Stimulated activated CD4-positive, alpha-beta T cell treated with anti-CD3 and anti-CD28 coated beads, Interleukin-15, amount 100 ng/mL, for 24 hours (primary cell): Measurements from ENCODE around the gene TMPRSS4.

Experiments used
- DNase-seq: peaks from one replicate; pipeline ENCODE4 v3.0.0-alpha.2; 2020

TMPRSS4 gene

DNA sequence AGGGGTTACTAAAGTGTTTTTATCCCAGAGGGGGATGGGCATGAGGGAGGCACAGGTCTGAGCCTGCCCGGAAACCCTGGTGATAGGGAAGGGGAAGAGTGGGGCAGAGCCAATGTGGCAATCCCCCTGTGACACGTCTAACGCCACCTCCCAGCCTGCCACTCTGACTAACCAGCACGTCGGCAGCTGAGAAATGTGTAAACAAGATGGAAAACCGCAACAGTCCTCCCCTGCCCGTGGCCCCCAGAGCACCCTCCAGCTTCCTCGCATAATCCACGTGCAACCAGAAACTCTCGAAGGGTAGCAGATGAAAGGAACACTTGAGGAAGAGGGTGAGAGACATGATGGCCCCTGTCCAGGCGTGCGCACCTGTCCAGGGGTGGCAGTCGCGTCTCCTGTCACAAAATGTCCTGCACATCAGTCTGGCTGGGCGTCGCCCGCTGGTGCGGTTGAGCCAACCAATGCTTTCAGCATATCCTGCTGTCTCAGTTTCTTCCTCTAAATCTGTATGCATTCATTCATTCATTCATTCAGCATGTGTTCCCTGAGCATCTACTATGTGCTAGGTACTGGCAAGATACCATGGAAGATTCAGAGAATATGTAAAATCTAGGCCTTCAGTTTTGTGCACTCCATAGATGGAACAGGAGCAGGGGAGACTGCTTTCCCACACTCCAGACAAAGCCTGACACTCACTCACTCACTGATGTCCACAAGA, 4.5 kb downstream of the TMPRSS4 start:
- DNase-seq: no peak

DNA sequence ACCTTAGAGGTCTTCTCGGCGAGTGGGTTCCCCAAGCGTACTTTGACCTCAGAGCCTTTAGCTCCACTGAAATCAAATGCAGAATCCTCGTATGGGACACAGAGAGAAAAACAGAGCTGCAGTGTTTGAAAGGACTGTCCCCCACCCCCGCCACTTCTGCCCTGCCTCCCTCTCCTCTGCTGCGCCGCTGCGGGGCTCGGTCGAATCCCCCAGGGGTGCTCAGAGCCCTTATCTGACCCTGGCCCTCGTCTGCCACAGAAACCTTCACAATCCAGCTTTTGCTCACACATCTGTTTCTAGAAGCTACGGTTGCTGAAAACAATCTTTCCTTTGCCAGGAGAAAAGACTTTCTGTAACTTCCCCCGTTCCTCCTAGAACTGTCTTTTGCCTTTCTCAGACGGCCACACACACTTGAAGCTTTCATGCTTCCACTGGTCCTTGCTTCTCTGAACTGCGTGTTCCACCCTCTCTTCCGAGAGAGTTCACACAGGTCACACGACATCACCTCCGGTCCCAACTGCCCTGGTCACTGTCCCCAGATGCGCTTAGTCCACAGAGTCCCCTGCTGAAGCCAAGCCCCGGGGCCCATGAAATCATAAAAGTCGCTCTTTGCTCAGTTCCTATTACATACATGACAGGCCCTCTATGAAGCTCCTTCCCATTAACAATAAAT, 6.1 kb downstream of the TMPRSS4 start:
- no peak for DNase-seq

DNA sequence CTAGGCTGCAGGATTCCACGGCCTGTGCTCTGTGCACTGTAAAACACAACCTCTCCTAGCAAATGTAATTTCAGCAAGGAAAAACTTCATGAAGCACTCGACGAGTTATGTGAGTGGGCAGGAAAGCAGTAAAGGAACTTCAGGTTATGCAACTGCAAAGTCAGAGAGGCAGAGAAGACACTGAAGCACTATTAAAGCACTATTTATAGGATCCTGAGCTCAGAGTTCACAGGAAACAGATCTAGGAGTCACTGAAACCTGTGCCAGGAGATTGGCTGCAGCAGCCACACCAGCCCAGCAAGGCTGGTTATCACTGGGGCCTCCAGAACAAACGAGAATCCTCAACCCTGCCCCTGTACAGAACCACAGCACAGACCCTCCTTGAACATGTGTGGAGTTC, 7.4 kb downstream of the TMPRSS4 start:
- no peak for DNase-seq

DNA sequence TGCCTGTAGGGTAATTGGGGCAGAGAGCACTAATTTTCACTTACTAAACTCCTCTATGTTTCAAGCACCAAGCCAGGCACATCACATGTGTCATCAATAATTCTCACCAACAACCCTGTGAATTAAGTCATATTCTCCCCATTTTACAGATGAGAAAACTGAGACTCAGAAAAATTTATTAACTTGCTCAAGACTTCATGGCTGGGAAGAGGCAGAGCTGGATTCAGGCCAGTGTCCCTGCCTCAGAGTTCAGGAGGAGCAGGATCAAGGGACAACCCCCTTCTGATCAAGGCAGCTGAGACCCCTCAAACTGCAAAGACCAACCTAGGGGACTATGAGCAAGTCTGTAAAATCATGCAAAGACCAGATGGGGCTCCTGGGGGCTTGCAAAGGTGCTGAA, 7.8 kb downstream of the TMPRSS4 start:
- no peak for DNase-seq

DNA sequence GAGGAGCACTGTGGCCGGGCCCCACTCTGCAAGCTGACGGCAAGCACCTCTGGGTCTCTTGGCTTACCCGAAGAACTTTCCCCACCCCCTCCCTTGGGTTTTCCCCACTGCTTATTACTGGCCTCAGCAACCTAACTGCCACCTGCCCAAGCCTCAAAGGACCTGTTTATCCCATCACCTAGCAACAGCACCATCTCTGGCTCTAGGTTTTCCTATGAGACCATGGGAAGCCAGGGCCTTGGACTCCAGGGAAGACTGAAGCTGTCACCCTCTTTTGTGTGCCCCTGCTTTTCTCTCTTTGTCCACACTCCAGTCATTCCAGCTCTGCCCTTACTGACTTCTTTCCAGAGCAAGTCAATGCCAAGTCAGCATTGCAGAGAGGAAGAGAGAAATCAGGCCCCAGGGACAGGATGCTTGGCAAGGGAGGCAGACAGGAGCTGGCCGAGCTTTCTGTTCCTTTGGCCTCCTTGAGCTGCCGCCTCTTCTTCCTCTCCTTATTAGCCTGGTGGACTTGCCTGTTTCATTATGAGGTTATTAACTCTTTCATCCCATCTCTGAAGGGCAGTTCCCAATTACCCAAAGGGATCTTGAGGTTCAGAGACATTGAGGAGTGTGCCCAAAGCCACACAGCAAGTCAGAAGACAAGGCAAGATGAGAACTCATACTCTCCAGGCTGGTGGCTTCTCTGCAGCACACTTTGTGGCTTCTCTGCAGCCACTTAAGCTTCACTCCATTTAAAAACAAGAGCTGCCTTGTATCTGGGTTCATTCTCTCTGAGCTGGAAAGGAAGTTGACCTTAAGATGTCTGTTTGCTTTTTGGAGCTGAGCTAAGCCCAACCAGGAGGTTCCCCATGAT, 10.3 kb downstream of the TMPRSS4 start, which contains the start of gene SMIM35:
Gene SMIM35, minus strand, starts transcription at position 51 of the 856 bp plus-strand sequence. CDS start 206 bp downstream, outside the sequence.
- no peak for DNase-seq

DNA sequence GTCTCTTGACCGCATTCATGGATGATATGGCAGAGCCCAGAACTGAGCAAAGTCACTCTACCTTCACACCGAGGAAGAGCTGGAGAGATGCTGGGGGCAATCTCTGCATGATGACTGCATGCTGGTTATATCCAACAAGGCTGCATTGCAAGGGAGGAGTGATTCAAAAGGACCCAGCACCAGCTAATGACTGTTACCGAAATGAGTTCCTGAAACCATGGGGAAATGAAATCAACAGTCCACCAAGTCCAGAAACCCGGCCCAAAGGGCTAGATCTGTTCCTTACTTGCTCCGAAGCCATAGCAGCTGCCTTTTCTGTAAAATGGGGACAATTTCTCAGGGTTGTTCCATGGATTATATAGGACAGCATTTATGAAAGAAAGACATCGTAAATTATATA, 11.1 kb downstream of the TMPRSS4 start:
- no peak for DNase-seq

DNA sequence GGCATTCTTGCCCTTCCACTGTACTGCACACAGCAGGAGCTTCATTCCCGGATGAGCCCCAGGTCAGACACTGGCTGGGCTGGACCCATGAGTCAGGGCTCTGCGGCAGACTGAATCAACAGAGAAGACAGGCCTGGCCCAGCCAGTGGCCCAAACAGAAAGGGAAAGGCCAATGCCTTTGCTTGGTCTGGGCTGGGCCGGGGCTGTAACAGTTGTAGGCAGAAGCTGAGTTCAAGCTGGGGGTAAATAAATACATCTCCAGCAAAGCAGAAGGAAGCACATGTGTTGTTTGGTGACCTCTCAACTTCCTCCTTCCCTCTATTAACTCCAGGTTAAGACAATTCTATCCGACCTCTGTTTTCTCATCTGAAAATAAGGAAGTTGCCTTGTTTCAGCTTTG, 11.7 kb downstream of the TMPRSS4 start:
- DNase-seq: no peak

DNA sequence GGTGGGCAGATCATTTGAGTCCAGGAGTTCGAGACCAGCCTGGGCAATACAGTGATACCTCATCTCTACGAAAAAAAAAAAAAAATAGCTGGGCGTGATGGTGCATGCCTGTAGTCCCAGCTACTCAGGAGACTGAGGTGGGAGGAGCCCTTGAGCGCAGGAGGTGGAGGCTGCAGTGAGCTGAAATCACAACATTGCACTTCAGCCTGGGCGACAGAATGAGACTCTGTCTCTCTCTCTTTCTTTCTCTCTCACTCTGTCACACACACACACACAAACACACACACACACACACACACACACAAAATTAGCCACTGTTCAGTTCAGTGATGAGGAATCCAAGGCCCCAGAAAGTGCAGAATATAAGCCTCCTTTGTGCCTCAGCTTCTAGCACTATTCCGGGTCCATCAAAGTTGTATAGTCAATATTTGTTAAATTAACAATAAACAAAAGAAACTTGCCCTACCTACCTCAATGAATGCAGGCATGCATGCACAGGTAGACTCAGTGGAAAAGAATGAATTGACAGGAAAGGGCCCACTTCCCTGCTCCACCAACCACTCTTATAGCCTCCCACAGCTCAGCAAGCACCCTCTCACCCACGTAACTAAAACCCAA, 13.8 kb downstream of the TMPRSS4 start:
- no peak for DNase-seq

DNA sequence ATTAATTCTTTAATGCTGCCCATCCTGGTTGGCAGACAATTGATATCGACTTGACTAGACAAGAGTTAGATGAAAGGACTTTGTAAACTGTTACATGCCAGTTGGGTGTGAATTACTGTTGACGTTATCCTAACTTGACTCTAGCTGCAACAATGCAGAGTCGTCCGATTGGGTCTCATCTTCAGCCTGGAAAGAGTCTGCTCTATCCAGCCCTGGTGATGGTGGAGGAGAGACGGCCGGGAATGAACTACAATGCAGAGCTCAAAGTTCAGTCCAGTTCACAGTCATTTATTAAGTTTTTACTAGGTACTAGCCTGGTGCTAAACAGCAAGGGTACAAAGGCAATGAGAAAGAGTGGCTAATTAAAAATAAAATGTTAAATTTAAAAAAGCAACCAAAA, 14.8 kb downstream of the TMPRSS4 start:
- DNase-seq: no peak

DNA sequence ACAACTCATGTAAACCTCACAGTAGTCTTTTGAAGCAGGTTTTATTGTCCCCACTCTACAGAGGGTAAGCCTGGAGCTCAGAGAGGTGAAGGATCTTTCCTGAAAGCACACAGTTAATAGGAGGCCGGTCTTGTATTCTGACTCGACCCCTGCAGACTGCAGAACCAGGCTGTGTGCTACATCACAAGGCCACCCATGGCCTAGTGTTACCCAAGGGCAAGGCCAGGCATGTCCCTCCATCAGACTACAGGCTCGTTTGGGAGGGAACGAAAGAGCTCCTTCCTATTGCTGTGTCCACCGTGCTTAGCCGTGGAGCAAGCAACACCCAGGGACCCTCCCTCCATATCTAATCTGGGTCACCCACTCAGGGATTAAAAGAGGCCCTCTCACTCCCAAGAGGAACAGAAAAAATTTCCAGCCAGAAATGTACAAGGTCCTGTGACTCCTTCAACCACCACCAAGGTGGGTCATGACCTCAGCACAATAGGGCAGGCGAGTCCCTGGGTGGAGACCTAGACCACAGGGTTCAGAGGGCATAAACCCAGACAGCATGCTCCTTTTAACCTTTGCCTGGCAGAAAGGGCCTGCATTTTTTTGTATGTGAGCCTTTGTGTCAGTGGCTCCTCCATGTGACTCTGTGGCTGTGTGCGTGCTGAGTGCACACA, 16.2 kb downstream of the TMPRSS4 start:
- no peak for DNase-seq

DNA sequence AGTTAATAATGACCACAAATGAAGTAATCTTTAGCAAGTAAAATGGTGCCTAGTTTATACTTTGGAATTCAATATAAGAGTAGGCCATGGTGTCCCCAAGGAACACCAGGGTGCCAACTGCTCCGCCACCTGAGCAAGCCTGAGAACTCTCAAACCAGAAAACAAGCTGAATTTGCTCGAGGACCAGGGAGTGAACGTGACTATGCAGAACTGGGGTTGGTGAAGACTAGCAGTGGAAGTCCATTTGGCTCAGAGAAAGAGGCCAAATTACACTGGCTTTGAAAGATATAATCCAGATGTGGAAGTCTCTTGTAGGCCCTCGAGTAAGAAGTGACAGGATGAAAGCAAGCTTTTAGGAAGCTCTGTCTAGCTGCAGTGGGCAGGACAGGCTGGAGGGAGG, 18.6 kb downstream of the TMPRSS4 start:
- DNase-seq: no peak

DNA sequence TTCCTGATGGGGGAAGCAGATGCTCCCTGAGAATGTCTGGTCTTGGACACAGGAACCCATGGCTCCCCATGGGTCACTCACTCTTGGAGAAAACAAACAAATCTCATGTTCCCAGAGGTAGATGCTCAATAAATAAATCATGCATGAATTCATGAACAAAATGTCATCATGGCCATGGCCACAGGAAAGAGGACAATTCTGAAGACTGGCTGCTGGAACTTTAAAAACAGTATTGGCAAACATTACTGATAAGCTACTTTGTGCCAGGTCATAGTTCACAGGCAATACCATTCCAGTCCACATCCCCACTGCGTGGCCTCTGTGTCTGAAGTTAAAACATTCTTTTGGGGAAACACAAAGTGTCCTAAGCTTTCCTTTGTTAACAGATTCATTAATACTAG, 19.1 kb downstream of the TMPRSS4 start:
- DNase-seq: no peak

DNA sequence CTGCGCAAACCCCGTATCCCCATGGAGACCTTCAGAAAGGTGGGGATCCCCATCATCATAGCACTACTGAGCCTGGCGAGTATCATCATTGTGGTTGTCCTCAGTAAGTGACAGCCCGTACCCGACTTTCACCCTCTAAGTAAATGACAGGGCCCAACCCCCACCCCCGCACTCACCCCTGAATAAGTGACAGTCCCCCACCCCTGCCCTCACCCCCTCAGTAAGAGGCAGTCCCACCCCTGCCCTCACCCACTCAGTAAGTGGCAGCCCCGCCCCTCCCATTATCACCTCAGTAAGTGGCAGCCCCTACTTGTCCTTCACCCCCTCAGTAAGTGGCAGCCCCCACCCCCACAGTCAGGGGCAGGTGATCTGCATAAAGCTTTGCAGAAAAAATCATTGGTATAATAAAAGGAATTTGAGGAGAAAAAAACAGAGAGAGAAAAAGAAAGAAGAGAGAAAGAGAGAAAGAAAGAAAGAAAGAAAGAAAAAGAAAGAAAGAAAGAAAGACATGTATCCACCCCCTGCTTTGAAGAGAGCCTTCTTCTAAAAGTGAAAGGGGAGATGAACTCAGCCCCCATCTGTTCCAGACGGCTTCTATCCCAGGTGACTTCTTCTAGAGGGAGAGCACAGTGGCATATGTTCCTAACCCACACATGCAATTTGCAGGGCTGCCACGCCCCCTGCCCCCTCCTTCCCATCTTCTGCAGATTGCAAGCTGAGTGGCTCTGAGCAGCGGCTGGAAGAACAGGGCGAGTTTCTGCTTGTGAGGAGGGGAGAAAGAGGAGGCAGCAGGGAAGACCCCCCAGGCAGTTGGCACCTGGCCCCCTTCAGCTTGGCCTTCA, 22.3 kb downstream of the TMPRSS4 start:
- no peak for DNase-seq

DNA sequence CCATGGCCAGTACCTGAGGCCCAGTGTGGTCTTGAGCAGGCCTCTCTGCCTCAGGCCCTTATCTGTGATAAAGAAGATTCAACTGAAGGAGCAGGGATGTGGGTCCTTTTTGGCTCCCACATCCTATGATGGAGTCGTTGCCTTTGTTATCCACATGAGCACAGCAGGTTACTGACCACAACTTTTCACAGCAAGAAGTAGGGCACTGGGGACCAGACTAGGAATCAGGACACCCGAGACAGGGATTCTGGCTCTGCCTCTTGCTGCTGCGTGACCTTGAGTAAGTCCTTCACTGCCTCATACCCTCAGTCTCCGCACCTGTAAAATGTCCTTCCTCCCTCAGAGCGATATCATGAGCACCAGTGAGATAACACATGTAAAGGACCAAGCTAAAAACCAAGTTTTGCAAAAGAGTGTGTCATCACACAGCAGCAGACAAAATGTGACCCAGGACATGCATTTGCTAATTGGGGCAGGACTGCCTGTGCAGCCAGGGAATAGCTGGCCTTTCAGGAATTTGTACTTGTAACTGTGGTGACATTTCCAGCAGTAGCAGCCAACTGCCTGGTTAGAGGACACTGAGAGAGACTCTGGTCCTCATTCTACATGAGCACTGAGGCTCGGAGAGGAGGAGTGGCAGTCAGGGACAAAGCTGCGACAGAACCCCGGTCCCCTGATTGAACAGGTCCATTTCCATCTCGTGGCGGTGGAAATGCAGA, 23.1 kb downstream of the TMPRSS4 start:
- DNase-seq: no peak

DNA sequence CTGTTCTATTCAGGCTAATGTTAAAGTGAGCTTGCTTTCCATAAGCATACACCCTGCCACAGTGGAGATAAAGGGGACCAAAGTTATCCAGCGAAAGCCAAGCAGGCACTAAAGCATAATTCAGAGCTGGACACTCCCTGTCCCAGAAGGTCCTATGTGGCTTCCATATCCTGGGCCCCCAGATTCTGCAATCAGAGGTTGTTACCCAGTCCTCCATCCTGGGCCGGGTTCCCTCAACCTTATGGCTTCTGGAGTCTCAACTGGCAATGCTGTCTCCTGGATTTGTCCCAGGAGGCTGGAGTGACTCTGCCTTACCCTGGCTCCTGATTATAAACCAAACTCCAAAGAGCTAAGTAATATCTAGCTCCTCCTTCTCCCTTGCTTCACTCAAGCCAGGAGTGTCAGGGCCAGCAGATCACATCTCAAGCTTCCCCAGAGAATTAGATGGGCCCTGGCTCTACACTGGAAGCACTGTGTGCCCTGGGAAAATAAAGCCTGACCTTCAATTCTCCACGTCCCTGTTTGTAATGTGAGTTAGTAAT, 23.9 kb downstream of the TMPRSS4 start:
- DNase-seq: no peak

DNA sequence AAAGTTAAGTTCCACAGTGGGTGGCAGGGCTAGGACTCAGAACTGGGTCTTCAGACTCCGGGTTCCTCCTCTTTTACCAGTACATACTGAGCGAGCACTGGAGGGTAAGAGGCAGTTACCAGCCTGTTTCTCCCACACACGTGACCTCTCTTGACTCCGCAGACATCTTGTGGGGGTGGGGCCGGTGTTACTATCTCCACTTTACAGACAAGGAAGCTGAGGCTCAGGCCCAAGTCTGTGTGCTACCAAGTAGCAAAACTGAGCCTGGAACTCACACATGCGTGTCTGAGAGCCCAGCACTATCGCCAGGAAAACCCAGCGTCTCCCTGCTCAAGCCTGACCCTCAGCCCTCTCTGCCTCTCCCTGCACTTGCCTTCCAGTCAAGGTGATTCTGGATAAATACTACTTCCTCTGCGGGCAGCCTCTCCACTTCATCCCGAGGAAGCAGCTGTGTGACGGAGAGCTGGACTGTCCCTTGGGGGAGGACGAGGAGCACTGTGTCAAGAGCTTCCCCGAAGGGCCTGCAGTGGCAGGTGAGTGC, 25.9 kb downstream of the TMPRSS4 start:
- DNase-seq: no peak

DNA sequence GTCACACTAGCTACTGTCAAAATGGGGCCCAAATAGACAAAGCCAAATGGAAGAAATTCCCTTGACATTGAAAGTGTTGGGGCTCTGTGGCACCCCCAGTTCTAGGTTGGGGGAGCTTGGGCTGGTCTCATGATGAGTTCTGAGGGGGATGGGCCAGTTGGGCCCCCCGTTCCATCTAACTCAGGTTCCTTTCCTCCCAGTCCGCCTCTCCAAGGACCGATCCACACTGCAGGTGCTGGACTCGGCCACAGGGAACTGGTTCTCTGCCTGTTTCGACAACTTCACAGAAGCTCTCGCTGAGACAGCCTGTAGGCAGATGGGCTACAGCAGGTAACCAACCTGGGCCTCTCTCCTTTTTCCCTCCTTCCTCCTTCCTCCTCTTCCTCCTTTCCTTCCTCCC, 27.6 kb downstream of the TMPRSS4 start:
- DNase-seq: no peak

DNA sequence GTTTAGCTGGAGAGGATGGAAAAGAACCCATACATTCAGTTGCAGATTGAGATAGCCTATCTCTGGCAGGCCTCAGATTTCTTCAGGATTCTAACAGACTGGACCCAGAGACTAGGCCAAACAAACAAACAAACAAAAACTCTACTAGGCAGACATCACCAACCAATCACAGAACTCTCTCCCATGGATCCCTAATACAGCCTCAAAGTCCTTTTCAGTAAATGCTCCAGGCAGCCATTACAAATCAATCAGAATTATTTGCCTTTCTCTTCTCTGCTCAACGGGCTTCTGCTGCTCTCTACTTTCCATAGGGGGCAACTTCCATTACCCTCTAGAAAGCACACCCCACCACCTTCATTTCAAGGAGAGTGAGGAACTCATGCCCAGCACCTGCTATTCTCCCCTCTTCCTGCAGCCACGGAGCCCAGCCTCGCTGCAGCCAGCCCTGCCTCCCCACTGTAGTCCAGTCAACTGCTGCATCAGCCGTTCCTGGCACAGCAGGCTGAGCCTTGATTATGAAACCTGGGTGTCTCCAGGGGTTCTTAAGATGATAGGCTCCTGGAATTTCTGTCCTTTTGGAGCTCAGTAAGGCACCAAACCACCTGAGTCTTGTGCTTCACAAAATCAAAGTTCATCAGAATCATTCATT, 28.9 kb downstream of the TMPRSS4 start:
- no peak for DNase-seq

DNA sequence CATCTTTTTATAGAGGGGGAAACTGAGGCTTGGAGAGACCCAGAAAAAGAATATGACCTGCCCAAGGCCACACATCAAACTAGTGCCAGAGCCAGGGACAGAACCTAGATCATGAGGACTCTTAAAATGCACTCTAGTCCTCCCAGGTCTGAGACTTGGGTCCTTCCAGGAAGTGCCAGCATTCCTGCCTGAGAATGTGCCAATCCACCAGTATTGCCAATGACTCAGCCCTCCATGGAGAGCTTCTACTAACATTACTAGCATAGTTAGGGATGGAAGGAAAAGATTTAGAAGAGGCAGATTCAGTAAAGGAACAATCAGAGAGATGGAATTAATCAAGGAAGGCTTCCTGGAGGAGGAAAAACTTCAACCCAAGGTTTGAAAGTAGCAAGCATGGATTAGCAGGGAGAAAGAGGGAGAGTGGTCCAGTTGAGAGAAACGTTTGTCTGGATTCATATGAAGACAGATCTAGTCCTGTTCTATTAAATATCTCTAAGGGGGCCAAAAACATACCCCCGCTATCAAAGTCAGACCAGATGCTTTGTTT, 30.0 kb downstream of the TMPRSS4 start:
- DNase-seq: no peak

DNA sequence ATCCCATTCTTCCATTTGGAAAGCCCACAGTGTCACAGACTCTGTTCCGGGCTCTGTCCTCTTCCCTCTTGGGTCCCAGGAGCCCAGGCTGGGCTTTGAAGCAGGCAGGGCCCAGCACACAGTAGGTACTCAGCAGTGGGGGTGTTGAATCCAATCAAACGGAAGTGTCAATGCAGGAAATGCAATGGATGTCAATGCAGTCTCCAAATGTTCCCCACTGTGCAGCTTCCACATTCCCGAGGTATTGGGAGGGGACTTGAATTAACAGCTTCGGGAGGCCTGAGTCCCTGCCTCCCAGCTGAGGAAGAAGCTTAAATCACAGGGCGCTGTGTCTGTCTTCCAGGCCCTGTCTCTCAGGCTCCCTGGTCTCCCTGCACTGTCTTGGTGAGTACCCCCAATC, 31.6 kb downstream of the TMPRSS4 start:
- no peak for DNase-seq
